Ascending aorta (tissue), 2 donors: ENCODE results near the gene MMP10. TPM values are rescaled to one million over a fixed set of nuclear protein-coding genes. Genes with fewer than 3 reads are reported as not detected.

Experiments
- DNase-seq, 2 donors: peaks; one replicate each; pipeline ENCODE4 v3.0.0-alpha.2; 2019; ENCODE audit warnings: low spot score in 2 of 2
- H3K27ac ChIP-seq, 2 donors: fragments of 200-600 bp; sonication (generic); one replicate each; pipeline ENCODE4 v1.5.1; 2016 to 2017; ENCODE audit warnings: mild to moderate bottlenecking in 1 of 2
- H3K27me3 ChIP-seq: fragments of 200-600 bp; sonication (generic); one replicate; pipeline ENCODE4 v1.5.1; 2017
- H3K36me3 ChIP-seq, 2 donors: fragments of 200-600 bp; sonication (generic); one replicate each; pipeline ENCODE4 v1.5.1; 2016
- H3K4me1 ChIP-seq, 2 donors: fragments of 200-600 bp; sonication (generic); one replicate each; pipeline ENCODE4 v1.5.1; 2016 to 2017; ENCODE audit warnings: mild to moderate bottlenecking in 1 of 2
- H3K4me3 ChIP-seq, 2 donors: fragments of 200-600 bp; sonication (generic); one replicate each; pipeline ENCODE4 v1.5.1; 2016 to 2017; ENCODE audit warnings: mild to moderate bottlenecking in 1 of 2
- H3K9me3 ChIP-seq, 2 donors: fragments of 200-600 bp; sonication (generic); one replicate each; pipeline ENCODE4 v1.5.1; 2016
- intact Hi-C: fragments of 100-400 bp; cut with DNase I; formaldehyde crosslinking; loops from one replicate; pipeline ENCODE4 v1.15.1; 2023
- total RNA-seq: library from RNA; depleted of rRNA; stranded (reverse); fragments of >200 nt; gene quantifications from one replicate; pipeline ENCODE4 v1.1.0, GENCODE V29; 2016
- TF ChIP-seq, protein P1 (sequence below), 3 experiments: fragments of 200-600 bp in 2 of 3; fragments of 450-650 bp in 1 of 3; sonication (generic) in 2 of 3; IDR thresholded peaks; one replicate each; pipeline ENCODE4 v1.5.1; 2016 to 2019; ENCODE audit warnings: antibody characterized with exemption in 3 of 3, mild to moderate bottlenecking in 1 of 3, moderate library complexity in 1 of 3

Gene MMP10
- total RNA-seq, 1 donor from 2014 or later: not detected

DNA sequence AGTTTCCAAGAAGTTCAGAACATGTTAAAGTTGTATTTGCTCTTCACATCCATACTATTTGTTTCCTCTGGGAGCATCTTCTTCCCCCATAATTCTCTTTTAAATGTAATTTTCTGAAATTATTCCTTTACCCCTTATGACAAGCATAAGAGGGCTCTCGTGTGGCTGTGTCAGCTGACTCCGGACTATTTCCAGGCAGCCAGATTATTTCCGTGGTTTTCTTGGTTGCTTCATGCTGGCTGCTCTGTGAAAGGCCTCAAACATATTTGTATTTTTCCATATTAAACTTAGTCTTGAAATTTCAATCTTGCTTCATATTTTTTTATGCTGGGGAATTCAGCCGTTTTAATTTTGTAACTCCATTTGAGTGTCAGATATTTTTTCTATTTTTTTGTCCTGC lies 20.3 kb upstream of the MMP10 start:
- no peaks in the 10 kb centered on the region for H3K9me3 ChIP-seq
- H3K27ac ChIP-seq: no peak overlapping the region
- H3K4me1 ChIP-seq: no peaks in the 10 kb centered on the region
- TF ChIP-seq, protein P1, sequence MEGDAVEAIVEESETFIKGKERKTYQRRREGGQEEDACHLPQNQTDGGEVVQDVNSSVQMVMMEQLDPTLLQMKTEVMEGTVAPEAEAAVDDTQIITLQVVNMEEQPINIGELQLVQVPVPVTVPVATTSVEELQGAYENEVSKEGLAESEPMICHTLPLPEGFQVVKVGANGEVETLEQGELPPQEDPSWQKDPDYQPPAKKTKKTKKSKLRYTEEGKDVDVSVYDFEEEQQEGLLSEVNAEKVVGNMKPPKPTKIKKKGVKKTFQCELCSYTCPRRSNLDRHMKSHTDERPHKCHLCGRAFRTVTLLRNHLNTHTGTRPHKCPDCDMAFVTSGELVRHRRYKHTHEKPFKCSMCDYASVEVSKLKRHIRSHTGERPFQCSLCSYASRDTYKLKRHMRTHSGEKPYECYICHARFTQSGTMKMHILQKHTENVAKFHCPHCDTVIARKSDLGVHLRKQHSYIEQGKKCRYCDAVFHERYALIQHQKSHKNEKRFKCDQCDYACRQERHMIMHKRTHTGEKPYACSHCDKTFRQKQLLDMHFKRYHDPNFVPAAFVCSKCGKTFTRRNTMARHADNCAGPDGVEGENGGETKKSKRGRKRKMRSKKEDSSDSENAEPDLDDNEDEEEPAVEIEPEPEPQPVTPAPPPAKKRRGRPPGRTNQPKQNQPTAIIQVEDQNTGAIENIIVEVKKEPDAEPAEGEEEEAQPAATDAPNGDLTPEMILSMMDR (IDR thresholded peaks at IDR 0.05): no peak
- intact Hi-C loops: no loop called here
- H3K36me3 ChIP-seq: no peaks in the 10 kb centered on the region
- H3K4me3 ChIP-seq: no peak overlapping the region
- DNase-seq: no peak
- H3K27me3 ChIP-seq: no peaks in the 10 kb centered on the region

DNA sequence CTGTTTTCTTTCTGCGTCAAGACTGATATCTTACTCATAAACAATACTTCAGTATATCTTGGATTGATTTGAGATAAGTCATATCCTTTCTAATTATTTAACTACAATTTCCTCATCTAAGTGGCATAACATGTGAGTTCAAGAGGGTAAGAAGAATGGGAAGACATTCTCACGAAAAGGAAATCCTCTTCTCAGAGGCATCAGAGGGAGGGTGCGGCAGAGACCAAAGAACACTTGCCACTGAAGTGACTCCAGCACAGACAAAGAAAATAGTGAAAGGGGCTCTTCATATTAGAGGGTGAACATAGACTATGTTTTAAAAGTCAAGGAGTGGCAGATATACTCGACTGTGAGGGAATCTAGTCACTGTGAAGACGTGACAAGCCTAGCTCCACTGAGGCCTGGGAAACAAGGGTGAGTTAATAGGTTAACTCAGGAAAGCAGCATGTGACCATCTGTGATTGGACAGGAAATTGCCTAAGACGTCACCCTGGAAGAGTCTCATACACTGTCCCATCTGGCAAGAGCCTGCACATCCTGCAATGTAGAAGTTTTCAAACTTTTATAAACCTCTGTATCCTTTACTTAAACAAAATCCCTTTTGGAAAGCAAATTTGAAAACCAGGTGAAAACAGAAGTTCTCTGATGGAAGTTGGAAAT lies 19.4 kb upstream of the MMP10 start:
- Histone ChIP-seq H3K4me3 (no peak overlapping the region), H3K9me3 (no peaks in the 10 kb centered on the region), H3K27ac (no peak overlapping the region), H3K27me3 (no peaks in the 10 kb centered on the region), H3K4me1 (no peaks in the 10 kb centered on the region), H3K36me3 (no peaks in the 10 kb centered on the region)
- intact Hi-C loops: no loop called here
- no peak for DNase-seq
- TF ChIP-seq, protein P1 (IDR thresholded peaks at IDR 0.05): no peak

DNA sequence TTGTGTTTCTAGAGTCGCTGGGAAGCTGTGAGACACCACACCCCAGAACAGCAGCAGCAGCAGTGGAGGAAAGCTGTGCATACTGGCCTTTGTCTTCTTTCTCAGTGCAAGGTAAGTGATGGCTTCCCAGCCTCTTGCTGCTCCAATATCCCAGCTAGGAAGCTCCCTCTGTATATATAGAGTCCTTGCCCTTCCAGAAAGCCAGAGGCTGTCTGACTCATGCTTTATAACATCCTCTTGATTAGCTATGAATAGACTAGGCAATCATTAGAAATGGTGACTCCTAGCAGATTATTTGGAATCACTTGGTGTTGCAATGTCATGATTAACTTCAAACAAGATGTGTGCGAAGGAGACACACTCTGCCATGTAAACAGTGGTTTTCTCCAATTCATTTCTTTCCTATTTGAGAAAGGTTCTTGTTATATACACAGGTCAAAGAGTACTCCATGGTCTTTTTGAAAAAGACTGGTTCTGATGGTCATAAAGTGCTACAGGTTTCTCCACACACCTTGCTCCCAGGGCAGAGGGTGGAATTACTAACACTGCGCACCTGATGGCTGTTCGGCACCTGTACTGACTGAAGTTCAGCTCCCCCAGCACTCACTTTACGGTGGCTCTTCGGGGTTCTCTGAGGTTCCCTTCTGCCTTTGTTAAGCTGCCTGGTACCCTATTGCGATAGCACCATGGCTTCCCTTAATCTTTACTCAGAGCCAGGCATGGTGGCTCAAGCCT lies 17.8 kb upstream of the MMP10 start, which contains the start of gene MMP1:
MMP1 (minus strand) TSS at position 149 of the 735 bp plus-strand sequence; CDS start at position 81, 68 bp downstream.
- intact Hi-C loops: no loop called here
- TF ChIP-seq, protein P1 (IDR thresholded peaks at IDR 0.05): no peak
- H3K36me3 ChIP-seq: no peaks in the 10 kb centered on the region

DNA sequence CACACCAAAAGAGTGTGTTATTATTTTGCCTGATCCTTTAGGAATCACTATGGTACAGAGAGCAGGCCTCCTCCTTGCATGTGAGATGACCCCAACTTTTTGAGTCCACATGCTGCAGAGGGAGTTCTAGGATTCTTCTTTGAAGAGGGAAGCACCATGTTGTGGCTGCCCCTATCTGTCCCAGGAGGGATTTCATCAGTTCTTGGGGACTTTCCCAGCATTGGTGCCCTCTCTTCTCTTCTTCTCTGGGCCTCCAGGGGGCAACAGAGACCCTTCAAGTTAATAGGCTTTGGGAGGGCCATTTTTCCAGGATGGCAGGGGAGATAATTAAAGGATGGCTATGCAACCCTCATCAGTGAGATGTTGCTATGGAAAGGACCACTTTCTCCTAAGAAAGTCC lies 14.0 kb upstream of the MMP10 start:
- TF ChIP-seq, protein P1 (IDR thresholded peaks at IDR 0.05): peak in 1 of 3 experiments; percentile 7
- intact Hi-C loops: no loop called here

More for the DNA sequence above, 17.8 kb upstream of the MMP10 start, which contains the start of gene MMP1:
- no peak within 1 kb of the TSS for H3K4me3 ChIP-seq
- H3K27me3 ChIP-seq: no peaks in the 10 kb centered on the region
- DNase-seq: no peak
- no peaks in the 10 kb centered on the region for H3K9me3 ChIP-seq
- no peak within 1 kb of the TSS for H3K27ac ChIP-seq
- no peaks in the 10 kb centered on the region for H3K4me1 ChIP-seq

DNA sequence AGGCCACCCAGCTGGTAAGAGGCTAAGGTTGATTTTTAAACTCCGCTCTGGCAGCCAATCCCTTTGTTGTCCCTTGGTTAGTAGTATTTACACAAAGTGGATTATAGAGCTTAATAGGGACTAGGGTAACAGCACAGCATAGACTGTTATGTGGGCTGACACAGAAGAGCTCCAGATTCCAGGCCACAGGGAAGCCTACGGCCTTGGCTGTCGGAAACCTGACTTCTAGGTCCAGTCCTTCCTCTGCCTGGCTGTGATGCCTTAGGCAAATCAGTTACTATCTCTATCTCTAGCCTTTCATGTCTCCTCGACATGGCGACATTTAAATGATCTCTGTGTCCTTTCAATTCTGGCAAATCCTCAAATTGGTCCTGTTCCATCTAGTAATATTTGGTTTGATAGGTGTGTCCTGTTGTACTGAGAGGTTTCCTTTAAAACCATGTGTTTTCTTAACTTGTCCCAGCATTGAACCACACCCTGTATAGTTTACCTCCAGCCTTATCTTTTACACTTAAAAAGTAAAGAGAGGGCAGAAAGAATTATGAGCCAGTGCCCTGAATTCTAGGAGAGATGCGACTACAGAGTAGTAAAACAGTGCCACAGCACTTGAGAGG lies 13.4 kb upstream of the MMP10 start:
- no peak for DNase-seq

More for the DNA sequence above, 14.0 kb upstream of the MMP10 start:
- DNase-seq: no peak
- no peaks in the 10 kb centered on the region for H3K4me1 ChIP-seq
- no peaks in the 10 kb centered on the region for H3K36me3 ChIP-seq
- no peaks in the 10 kb centered on the region for H3K9me3 ChIP-seq
- H3K27ac ChIP-seq: no peak overlapping the region
- no peaks in the 10 kb centered on the region for H3K27me3 ChIP-seq
- no peak overlapping the region for H3K4me3 ChIP-seq

More for the DNA sequence above, 13.4 kb upstream of the MMP10 start:
- Histone ChIP-seq H3K36me3 (no peaks in the 10 kb centered on the region), H3K27ac (no peak overlapping the region), H3K4me3 (no peak overlapping the region), H3K27me3 (no peaks in the 10 kb centered on the region), H3K4me1 (no peaks in the 10 kb centered on the region), H3K9me3 (no peaks in the 10 kb centered on the region)
- intact Hi-C loops: no loop called here
- TF ChIP-seq, protein P1 (IDR thresholded peaks at IDR 0.05): no peak
